ENCODE data around the gene SLC35B2. TPM values are rescaled to one million over a fixed set of nuclear protein-coding genes. Genes with fewer than 3 reads are reported as not detected.

The SLC35B2 gene
- total and polyA plus RNA-seq, 9 donors = 19.7 to 41.0 (median 27.1) TPM

DNA sequence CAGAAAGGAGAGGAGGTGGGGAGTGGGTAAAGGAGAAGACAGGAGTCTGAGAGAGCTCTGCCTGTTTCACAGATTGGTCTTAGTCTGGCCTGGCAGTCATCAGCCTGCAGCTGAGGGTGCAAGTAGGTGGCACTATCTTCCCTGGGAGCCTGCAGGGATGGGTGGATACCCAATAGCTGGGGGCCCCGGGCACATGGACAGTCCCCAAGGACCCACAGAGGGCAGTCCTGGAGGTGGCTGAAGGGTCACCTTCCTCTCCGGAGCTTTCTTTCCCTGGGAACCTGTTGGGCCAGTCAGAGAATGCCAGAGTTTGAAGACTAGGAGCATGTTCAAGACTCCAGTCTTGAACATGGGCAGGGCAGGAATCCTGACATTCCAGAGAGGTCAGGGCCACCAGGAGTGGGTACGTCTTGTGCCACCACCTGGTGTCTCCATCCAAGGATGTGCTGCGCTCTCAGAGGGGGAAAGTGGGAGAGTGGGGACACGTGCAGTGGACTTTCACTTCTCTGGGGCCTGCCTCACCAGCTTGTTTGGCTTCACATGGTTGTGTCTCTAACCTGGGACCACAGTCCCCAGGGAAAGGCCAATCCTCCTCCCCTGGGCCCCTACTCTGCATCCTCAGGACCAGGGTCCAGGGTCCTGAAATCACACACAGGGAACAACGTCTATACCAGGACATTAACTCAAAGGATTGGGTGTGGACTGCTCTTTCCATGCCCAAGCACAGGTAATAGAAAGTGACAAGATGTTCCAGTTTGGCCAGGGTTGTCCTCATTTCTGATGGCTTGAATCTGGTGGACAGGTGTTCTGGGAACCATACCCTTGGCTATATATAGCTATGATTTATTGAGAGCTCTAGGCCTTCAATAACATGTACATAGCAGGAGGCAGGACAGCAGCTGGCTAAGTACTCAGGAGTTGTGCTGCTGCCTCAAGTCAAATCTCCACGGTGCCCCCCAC is 37.8 kb upstream of the SLC35B2 start:
- no peak overlapping the region for H3K27ac ChIP-seq
- TF ChIP-seq EP300 (IDR thresholded peaks at IDR 0.05) = no peak
- TF ChIP-seq, protein P1, sequence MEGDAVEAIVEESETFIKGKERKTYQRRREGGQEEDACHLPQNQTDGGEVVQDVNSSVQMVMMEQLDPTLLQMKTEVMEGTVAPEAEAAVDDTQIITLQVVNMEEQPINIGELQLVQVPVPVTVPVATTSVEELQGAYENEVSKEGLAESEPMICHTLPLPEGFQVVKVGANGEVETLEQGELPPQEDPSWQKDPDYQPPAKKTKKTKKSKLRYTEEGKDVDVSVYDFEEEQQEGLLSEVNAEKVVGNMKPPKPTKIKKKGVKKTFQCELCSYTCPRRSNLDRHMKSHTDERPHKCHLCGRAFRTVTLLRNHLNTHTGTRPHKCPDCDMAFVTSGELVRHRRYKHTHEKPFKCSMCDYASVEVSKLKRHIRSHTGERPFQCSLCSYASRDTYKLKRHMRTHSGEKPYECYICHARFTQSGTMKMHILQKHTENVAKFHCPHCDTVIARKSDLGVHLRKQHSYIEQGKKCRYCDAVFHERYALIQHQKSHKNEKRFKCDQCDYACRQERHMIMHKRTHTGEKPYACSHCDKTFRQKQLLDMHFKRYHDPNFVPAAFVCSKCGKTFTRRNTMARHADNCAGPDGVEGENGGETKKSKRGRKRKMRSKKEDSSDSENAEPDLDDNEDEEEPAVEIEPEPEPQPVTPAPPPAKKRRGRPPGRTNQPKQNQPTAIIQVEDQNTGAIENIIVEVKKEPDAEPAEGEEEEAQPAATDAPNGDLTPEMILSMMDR (IDR thresholded peaks at IDR 0.05) = no peak
- TF ChIP-seq POLR2A (IDR thresholded peaks at IDR 0.05) = no peak
- H3K27me3 ChIP-seq = no peaks in the 10 kb centered on the region
- no peaks in the 10 kb centered on the region for H3K9me3 ChIP-seq
- intact Hi-C loops (cut with DNase I) = no loop called here
- H3K36me3 ChIP-seq = no peaks in the 10 kb centered on the region
- WGBS, 3 donors = 52 to 72% (median 65%) methylated on average over 7 of the region's 7 CpGs
- H3K4me1 ChIP-seq (ENCODE audit: insufficient read depth) = no peaks in the 10 kb centered on the region
- DNase-seq = no peak
- no peak overlapping the region for H3K4me3 ChIP-seq

DNA sequence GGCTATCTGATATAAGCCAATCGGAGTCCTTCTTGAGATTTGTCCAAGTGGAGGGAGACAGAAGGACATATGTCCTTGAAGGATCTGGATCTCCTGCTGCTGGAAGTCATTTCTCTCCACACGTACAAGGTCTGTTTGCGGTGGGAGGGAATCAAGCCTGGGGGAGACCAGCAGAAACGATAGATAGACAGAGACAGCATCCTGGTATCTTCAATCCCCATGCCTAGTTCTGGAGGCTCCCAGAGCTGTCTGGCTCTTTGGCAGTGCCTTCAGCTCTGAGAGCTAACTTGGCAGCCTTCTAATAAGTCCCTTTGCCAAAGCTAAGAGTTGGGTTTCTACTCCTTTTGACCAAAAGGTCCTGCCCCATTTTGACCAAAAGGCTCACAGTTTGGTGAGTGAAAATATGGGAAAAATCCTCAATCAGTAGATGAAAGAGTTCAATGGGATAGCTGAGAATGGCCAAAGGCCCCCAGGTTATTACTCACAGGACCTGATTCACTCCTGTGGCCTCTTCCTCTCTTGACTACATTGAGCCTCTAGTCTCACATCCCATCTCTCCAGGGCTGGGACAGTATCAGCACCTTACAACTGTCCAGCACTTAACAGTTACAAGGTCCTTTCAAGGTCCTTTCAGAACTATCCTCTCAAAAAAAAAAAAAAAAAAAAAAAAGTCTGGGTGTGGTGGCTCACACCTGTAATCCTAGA is 35.5 kb upstream of the SLC35B2 start:
- no peaks in the 10 kb centered on the region for H3K9me3 ChIP-seq
- TF ChIP-seq POLR2A (IDR thresholded peaks at IDR 0.05) = no peak
- TF ChIP-seq, protein P1 (IDR thresholded peaks at IDR 0.05) = no peak
- TF ChIP-seq EP300 (IDR thresholded peaks at IDR 0.05) = no peak
- H3K4me1 ChIP-seq (ENCODE audit: insufficient read depth) = no peaks in the 10 kb centered on the region
- DNase-seq = no peak
- no peak overlapping the region for H3K4me3 ChIP-seq
- WGBS, 3 donors = 68 to 74% (median 68%) methylated on average over 4 of the region's 4 CpGs
- H3K27ac ChIP-seq = no peak overlapping the region
- H3K27me3 ChIP-seq = no peaks in the 10 kb centered on the region
- H3K36me3 ChIP-seq = no peaks in the 10 kb centered on the region
- intact Hi-C loops (cut with DNase I) = loop anchor here in 1 of 4 donors (1.0 kb wide), 1 partner anchor 156 kb away; no protein-coding TSS in a partner anchor

DNA sequence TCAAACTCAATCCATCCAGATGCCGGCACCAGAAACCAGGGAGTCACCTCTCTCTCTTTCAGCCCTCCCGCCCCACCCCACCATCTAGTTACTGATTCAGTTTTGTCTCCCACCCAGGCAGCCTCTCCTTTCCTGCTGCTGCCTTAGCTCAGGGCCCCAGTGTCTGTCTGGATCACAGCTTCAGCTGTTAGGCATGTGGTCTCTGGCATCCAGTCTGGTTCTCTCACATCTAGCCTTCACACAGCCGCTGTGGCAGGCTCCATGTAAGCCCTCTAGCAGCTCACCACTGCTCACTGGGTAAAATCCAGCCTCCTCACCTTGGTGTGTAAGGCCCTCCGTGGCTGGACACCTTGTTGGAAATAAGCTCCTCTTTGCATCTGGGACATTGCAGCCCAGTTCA is 34.5 kb upstream of the SLC35B2 start:
- no peak for DNase-seq
- intact Hi-C loops (cut with DNase I) = loop anchor here in 1 of 4 donors (1.0 kb wide), 1 partner anchor 155 kb away; no protein-coding TSS in a partner anchor
- no peak overlapping the region for H3K27ac ChIP-seq
- H3K4me1 ChIP-seq (ENCODE audit: insufficient read depth) = no peaks in the 10 kb centered on the region
- H3K27me3 ChIP-seq = no peaks in the 10 kb centered on the region
- TF ChIP-seq EP300 (IDR thresholded peaks at IDR 0.05) (no peak), POLR2A (IDR thresholded peaks at IDR 0.05) (no peak)
- TF ChIP-seq, protein P1 (IDR thresholded peaks at IDR 0.05) = no peak
- H3K36me3 ChIP-seq = no peaks in the 10 kb centered on the region
- WGBS, 3 donors = 67 to 71% (median 68%) methylated on average over 4 of the region's 4 CpGs
- H3K9me3 ChIP-seq = no peaks in the 10 kb centered on the region
- no peak overlapping the region for H3K4me3 ChIP-seq

DNA sequence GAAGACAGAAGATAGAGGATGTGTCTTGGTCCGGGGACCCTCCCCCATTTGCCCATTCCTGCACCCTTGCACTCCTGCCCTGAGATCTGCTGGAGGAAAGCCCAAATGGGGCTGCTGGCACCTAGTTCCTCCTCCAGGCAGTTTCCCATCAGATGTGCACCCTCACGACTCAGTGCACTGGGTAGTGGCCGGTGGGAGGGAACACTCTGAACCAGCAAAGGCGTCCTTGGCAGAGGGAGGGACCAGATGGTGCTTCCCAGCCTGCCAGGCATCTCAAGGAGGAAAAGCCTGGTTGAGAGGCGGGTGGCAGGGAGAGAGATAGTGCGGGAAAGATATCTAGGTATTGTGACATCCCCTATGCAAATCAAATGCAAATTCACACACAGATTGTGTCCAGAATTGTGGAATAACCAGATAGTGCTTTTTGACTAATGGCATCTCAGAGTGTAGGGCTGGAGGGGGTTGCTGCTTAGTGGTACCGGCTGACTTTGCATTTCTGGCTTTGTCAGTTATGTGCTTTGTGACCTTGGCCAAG is 32.5 kb upstream of the SLC35B2 start:
- TF ChIP-seq, protein P1 (IDR thresholded peaks at IDR 0.05) = no peak
- no peak for TF ChIP-seq POLR2A (IDR thresholded peaks at IDR 0.05)
- TF ChIP-seq EP300 (IDR thresholded peaks at IDR 0.05) = no peak
- Histone ChIP-seq H3K9me3 (no peaks in the 10 kb centered on the region), H3K27me3 (no peaks in the 10 kb centered on the region), H3K27ac (no peak overlapping the region), H3K36me3 (no peaks in the 10 kb centered on the region), H3K4me3 (no peak overlapping the region), H3K4me1 (ENCODE audit: insufficient read depth) (no peaks in the 10 kb centered on the region)
- no peak for DNase-seq
- intact Hi-C loops (cut with DNase I) = loop anchor here in 1 of 4 donors (5.0 kb wide), 1 partner anchor 742 kb away; no protein-coding TSS in a partner anchor
- WGBS, 3 donors = 14 to 24% (median 14%) methylated on average over 7 of the region's 7 CpGs

Data from ovary (tissue), 9 donors.